Testis (tissue), 3 donors: ENCODE measurements around the gene CA9. TPM values are rescaled to one million over a fixed set of nuclear protein-coding genes. Genes with fewer than 3 reads are reported as not detected.

Experiments
- DNase-seq: peaks from one replicate; pipeline ENCODE4 v3.0.0-alpha.2; 2019
- H3K27ac ChIP-seq, 2 donors: fragments of 200-600 bp; sonication (generic); one replicate each; pipeline ENCODE4 v1.5.1; 2019
- H3K27me3 ChIP-seq: fragments of 200-600 bp; sonication (generic); one replicate; pipeline ENCODE4 v1.5.1; 2019
- H3K36me3 ChIP-seq: fragments of 200-600 bp; sonication (generic); one replicate; pipeline ENCODE4 v1.5.1; 2017; ENCODE audit warnings: low read depth; ENCODE audit errors: missing control alignments
- H3K4me1 ChIP-seq: fragments of 200-600 bp; sonication (generic); one replicate; pipeline ENCODE4 v1.5.1; 2019
- H3K4me3 ChIP-seq, 2 donors: fragments of 200-600 bp; sonication (generic); one replicate each; pipeline ENCODE4 v1.5.1; 2017 to 2019
- H3K9me3 ChIP-seq: fragments of 200-600 bp; sonication (generic); one replicate; pipeline ENCODE4 v1.5.1; 2017
- POLR2A ChIP-seq: fragments of 450-650 bp; IDR thresholded peaks from one replicate; pipeline ENCODE4 v1.6.1; 2017; ENCODE audit warnings: antibody characterized with exemption, mild to moderate bottlenecking, moderate library complexity
- WGBS, 2 donors: methylation state at CpG; one replicate each; pipeline ENCODE4 v1.1.5; 2018; 5-methylcytosine and 5-hydroxymethylcytosine counted together
- intact Hi-C: fragments of 100-400 bp; cut with DNase I; formaldehyde crosslinking; loops from one replicate; pipeline ENCODE4 v1.15.1; 2023; ENCODE audit warnings: low total_unique reads
- polyA plus RNA-seq: library from polyadenylated mRNA; stranded (reverse); fragments of 350-450 nt; fragmentation: Illumina TruSeq; extraction: RNeasy Lipid Tissue Mini Kit (QIAGEN cat#74804); gene quantifications from one replicate; pipeline ENCODE4 v1.2.3, GENCODE V29; 2014; ENCODE audit warnings: low read depth, low replicate concordance; ENCODE audit not compliant: insufficient read depth
- total RNA-seq, 2 donors: library from RNA; depleted of rRNA; stranded (reverse); fragments of >200 nt; gene quantifications; one replicate each; pipeline ENCODE4 v1.2.3, GENCODE V29; 2016
- TF ChIP-seq, protein P1 (sequence below), 3 experiments: fragments of 450-650 bp in 2 of 3; fragments of 200-600 bp in 1 of 3; sonication (generic) in 1 of 3; IDR thresholded peaks; one replicate each; pipeline ENCODE4 v1.5.1; 2016 to 2019; ENCODE audit warnings: antibody characterized with exemption in 3 of 3, mild to moderate bottlenecking in 2 of 3, moderate library complexity in 1 of 3

Gene CA9
- total and polyA plus RNA-seq, 3 donors from 2014 or later = 11.0 to 50.5 (median 36.8) TPM

- intact Hi-C loops = no loop called here
- DNase-seq = peak; percentile 57
- WGBS, 2 donors = 0 to 4% methylated on average over 4 to 46 of the region's 51 CpGs
- peaks cover 3% of the 10 kb centered on the region for H3K4me1 ChIP-seq
- TF ChIP-seq, protein P1, sequence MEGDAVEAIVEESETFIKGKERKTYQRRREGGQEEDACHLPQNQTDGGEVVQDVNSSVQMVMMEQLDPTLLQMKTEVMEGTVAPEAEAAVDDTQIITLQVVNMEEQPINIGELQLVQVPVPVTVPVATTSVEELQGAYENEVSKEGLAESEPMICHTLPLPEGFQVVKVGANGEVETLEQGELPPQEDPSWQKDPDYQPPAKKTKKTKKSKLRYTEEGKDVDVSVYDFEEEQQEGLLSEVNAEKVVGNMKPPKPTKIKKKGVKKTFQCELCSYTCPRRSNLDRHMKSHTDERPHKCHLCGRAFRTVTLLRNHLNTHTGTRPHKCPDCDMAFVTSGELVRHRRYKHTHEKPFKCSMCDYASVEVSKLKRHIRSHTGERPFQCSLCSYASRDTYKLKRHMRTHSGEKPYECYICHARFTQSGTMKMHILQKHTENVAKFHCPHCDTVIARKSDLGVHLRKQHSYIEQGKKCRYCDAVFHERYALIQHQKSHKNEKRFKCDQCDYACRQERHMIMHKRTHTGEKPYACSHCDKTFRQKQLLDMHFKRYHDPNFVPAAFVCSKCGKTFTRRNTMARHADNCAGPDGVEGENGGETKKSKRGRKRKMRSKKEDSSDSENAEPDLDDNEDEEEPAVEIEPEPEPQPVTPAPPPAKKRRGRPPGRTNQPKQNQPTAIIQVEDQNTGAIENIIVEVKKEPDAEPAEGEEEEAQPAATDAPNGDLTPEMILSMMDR (IDR thresholded peaks at IDR 0.05) = no peak
- no peak for TF ChIP-seq POLR2A
- H3K4me3 ChIP-seq = peak overlapping the region; percentile 48 to 49
- H3K9me3 ChIP-seq = no peaks in the 10 kb centered on the region
- H3K27ac ChIP-seq = no peak overlapping the region
- no peaks in the 10 kb centered on the region for H3K36me3 ChIP-seq
- no peaks in the 10 kb centered on the region for H3K27me3 ChIP-seq
These were observed 2.1 kb downstream of the CA9 start for GRCh38 chr9:35675732-35676392.

GRCh38 chr9:35679091-35679490, 5.4 kb downstream of the CA9 start:
- no peak overlapping the region for H3K4me3 ChIP-seq
- 90% methylated on average over 5 of the region's 5 CpGs for WGBS, 2 donors
- no peak overlapping the region for H3K27ac ChIP-seq
- TF ChIP-seq, protein P1 (IDR thresholded peaks at IDR 0.05) = no peak
- TF ChIP-seq POLR2A = no peak
- no peaks in the 10 kb centered on the region for H3K27me3 ChIP-seq
- H3K9me3 ChIP-seq = no peaks in the 10 kb centered on the region
- DNase-seq = no peak
- intact Hi-C loops = no loop called here
- H3K36me3 ChIP-seq = no peaks in the 10 kb centered on the region
- peaks cover 3% of the 10 kb centered on the region for H3K4me1 ChIP-seq

GRCh38 chr9:35679766-35680330, 6.1 kb downstream of the CA9 start:
- DNase-seq = no peak
- TF ChIP-seq, protein P1 (IDR thresholded peaks at IDR 0.05) = no peak
- no peak for TF ChIP-seq POLR2A
- H3K27ac ChIP-seq = no peak overlapping the region

DNA sequence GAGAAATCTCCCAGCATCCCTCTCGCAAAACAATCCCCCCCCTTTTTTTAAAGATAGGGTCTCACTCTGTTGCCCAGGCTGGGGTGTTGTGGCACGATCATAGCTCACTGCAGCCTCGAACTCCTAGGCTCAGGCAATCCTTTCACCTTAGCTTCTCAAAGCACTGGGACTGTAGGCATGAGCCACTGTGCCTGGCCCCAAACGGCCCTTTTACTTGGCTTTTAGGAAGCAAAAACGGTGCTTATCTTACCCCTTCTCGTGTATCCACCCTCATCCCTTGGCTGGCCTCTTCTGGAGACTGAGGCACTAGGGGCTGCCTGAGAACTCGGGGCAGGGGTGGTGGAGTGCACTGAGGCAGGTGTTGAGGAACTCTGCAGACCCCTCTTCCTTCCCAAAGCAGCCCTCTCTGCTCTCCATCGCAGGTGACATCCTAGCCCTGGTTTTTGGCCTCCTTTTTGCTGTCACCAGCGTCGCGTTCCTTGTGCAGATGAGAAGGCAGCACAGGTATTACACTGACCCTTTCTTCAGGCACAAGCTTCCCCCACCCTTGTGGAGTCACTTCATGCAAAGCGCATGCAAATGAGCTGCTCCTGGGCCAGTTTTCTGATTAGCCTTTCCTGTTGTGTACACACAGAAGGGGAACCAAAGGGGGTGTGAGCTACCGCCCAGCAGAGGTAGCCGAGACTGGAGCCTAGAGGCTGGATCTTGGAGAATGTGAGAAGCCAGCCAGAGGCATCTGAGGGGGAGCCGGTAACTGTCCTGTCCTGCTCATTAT, 6.8 kb downstream of the CA9 start:
- no peaks in the 10 kb centered on the region for H3K9me3 ChIP-seq
- intact Hi-C loops = no loop called here
- no peaks in the 10 kb centered on the region for H3K27me3 ChIP-seq
- H3K36me3 ChIP-seq = no peaks in the 10 kb centered on the region
- H3K4me3 ChIP-seq = no peak overlapping the region
- H3K4me1 ChIP-seq = peaks cover 7% of the 10 kb centered on the region
- H3K27ac ChIP-seq = no peak overlapping the region
- 64% methylated on average over 11 to 15 of the region's 15 CpGs for WGBS, 2 donors
- TF ChIP-seq POLR2A = no peak
- TF ChIP-seq, protein P1 (IDR thresholded peaks at IDR 0.05) = no peak
- DNase-seq = no peak

More at GRCh38 chr9:35679766-35680330, 6.1 kb downstream of the CA9 start:
- H3K36me3 ChIP-seq = no peaks in the 10 kb centered on the region
- WGBS, 2 donors = 84 to 96% methylated on average over 8 of the region's 8 CpGs
- H3K9me3 ChIP-seq = no peaks in the 10 kb centered on the region
- H3K27me3 ChIP-seq = no peaks in the 10 kb centered on the region
- H3K4me3 ChIP-seq = no peak overlapping the region
- H3K4me1 ChIP-seq = peaks cover 3% of the 10 kb centered on the region
- intact Hi-C loops = no loop called here
